Endodermal cell (in vitro differentiated cells): ENCODE data around the gene NTSR1. TPM values are rescaled to one million over a fixed set of nuclear protein-coding genes. Genes with fewer than 3 reads are reported as not detected.

ENCODE experiments used
- DNase-seq: peaks from one replicate; pipeline ENCODE4 v3.0.0-alpha.2; 2017
- H3K27ac ChIP-seq: 2 replicates; pipeline ENCODE4 v1.5.1; 2013; ENCODE audit warnings: mild to moderate bottlenecking, low read depth, low read length, moderate library complexity
- H3K27me3 ChIP-seq: 2 replicates; pipeline ENCODE4 v1.6.1; 2013; ENCODE audit warnings: mild to moderate bottlenecking, low read length, moderate library complexity; ENCODE audit not compliant: insufficient read depth, control insufficient read depth, poor library complexity, severe bottlenecking
- H3K36me3 ChIP-seq: 2 replicates; pipeline ENCODE4 v1.7.0; 2013; ENCODE audit warnings: mild to moderate bottlenecking, low read length, moderate library complexity; ENCODE audit not compliant: control insufficient read depth, insufficient read depth
- H3K4me1 ChIP-seq: one replicate; pipeline ENCODE4 v1.7.0; 2013; ENCODE audit warnings: low read length; ENCODE audit not compliant: control insufficient read depth, insufficient read depth
- H3K4me3 ChIP-seq: 2 replicates; pipeline ENCODE4 v1.5.1; 2013; ENCODE audit warnings: mild to moderate bottlenecking, low read length, moderate library complexity
- H3K9ac ChIP-seq: 2 replicates; pipeline ENCODE4 v1.6.1; 2013; ENCODE audit warnings: mild to moderate bottlenecking, low read length, moderate library complexity; ENCODE audit not compliant: poor library complexity, severe bottlenecking; ENCODE audit errors: extremely low read depth
- H3K9me3 ChIP-seq: 2 replicates; pipeline ENCODE4 v1.6.1; 2013; ENCODE audit warnings: mild to moderate bottlenecking, low read length, moderate library complexity; ENCODE audit not compliant: control insufficient read depth
- H3K27ac Mint-ChIP-seq: 2 replicates; pipeline ENCODE4 v1.8.0; 2020; ENCODE audit warnings: mixed read lengths
- H3K27me3 Mint-ChIP-seq: 2 replicates; pipeline ENCODE4 v1.8.0; 2021; ENCODE audit warnings: mild to moderate bottlenecking, mixed read lengths; ENCODE audit not compliant: insufficient read depth
- H3K36me3 Mint-ChIP-seq: 2 replicates; pipeline ENCODE4 v1.8.0; 2020; ENCODE audit warnings: low read depth, mixed read lengths
- H3K4me1 Mint-ChIP-seq: 2 replicates; pipeline ENCODE4 v1.8.0; 2020; ENCODE audit warnings: mixed read lengths
- H3K4me3 Mint-ChIP-seq: 2 replicates; pipeline ENCODE4 v1.8.0; 2020; ENCODE audit warnings: mild to moderate bottlenecking, moderate library complexity, mixed read lengths
- H3K9me3 Mint-ChIP-seq: 2 replicates; pipeline ENCODE4 v1.8.0; 2020; ENCODE audit warnings: mild to moderate bottlenecking, mixed read lengths
- CTCF ChIP-seq: fragments of 200-600 bp; sonication (generic); conservative IDR thresholded peaks from 2 replicates; pipeline ENCODE4 v1.5.0; 2021; ENCODE audit warnings: antibody characterized with exemption, mild to moderate bottlenecking
- WGBS, 2 experiments: methylation state at CpG; one replicate each; pipeline versions ENCODE4 v1.1.5 to v1.1.7; 2013; ENCODE audit warnings: missing lambda C conversion rate in 2 of 2, mixed read lengths in 1 of 2; ENCODE audit not compliant: insufficient coverage in 1 of 2, insufficient read length in 1 of 2; 5-methylcytosine and 5-hydroxymethylcytosine counted together
- total RNA-seq, 2 donors: library from RNA; stranded (reverse); fragmentation: NEBNext Ultra II Directional in 1 of 2; extraction: Animal tissue kit (Norgen Biotek cat#: 25700) in 1 of 2; gene quantifications; 2 replicates in 1 of 2; 3 replicates in 1 of 2; pipeline ENCODE4 v1.2.1, GENCODE V29; 2021

Gene NTSR1
- total RNA-seq, 2 donors from 2014 or later, result 0.11 to 0.62 TPM

- Histone ChIP-seq H3K27me3 (peaks cover 16% of the 10 kb centered on the region), H3K4me1 (no peaks in the 10 kb centered on the region), H3K4me3 (no peak overlapping the region), H3K27ac (no peak overlapping the region), H3K9me3 (peaks cover 22% of the 10 kb centered on the region), H3K9ac (no peak overlapping the region), H3K36me3 (no peaks in the 10 kb centered on the region)
- TF ChIP-seq CTCF, result no peak
- no peak for DNase-seq
- Mint-ChIP-seq H3K27me3 (peaks cover 21% of the 10 kb centered on the region), H3K9me3 (peaks cover 20% of the 10 kb centered on the region), H3K4me1 (no peaks in the 10 kb centered on the region), H3K36me3 (no peaks in the 10 kb centered on the region), H3K4me3 (no peak overlapping the region), H3K27ac (no peak overlapping the region)
- WGBS, 2 experiments, result 89 to 95% methylated on average over 8 to 11 of the region's 11 CpGs
Measured at GRCh38 chr20:62716941-62717310, 8.3 kb downstream of the NTSR1 start.

GRCh38 chr20:62717933-62718332 is 9.3 kb downstream of the NTSR1 start:
- H3K27ac Mint-ChIP-seq, result no peak overlapping the region
- H3K4me3 ChIP-seq, result no peak overlapping the region
- no peaks in the 10 kb centered on the region for H3K36me3 ChIP-seq
- TF ChIP-seq CTCF, result no peak
- DNase-seq, result no peak
- no peaks in the 10 kb centered on the region for H3K4me1 Mint-ChIP-seq
- H3K9me3 ChIP-seq, result peaks cover 24% of the 10 kb centered on the region
- peaks cover 19% of the 10 kb centered on the region for H3K27me3 Mint-ChIP-seq
- peaks cover 11% of the 10 kb centered on the region for H3K27me3 ChIP-seq
- no peak overlapping the region for H3K27ac ChIP-seq
- WGBS, 2 experiments, result 76 to 83% methylated on average over 13 to 18 of the region's 18 CpGs
- no peak overlapping the region for H3K4me3 Mint-ChIP-seq
- H3K9me3 Mint-ChIP-seq, result peaks cover 23% of the 10 kb centered on the region
- H3K36me3 Mint-ChIP-seq, result no peaks in the 10 kb centered on the region
- H3K9ac ChIP-seq, result no peak overlapping the region
- no peaks in the 10 kb centered on the region for H3K4me1 ChIP-seq

GRCh38 chr20:62718546-62718945 is 9.9 kb downstream of the NTSR1 start:
- no peak overlapping the region for H3K4me3 ChIP-seq
- no peak overlapping the region for H3K27ac ChIP-seq
- no peaks in the 10 kb centered on the region for H3K36me3 ChIP-seq
- no peak overlapping the region for H3K4me3 Mint-ChIP-seq
- peaks cover 11% of the 10 kb centered on the region for H3K27me3 ChIP-seq
- H3K9me3 ChIP-seq, result peaks cover 24% of the 10 kb centered on the region
- no peaks in the 10 kb centered on the region for H3K4me1 Mint-ChIP-seq
- H3K36me3 Mint-ChIP-seq, result no peaks in the 10 kb centered on the region
- peaks cover 23% of the 10 kb centered on the region for H3K9me3 Mint-ChIP-seq
- no peak overlapping the region for H3K9ac ChIP-seq
- H3K27me3 Mint-ChIP-seq, result peaks cover 14% of the 10 kb centered on the region
- H3K27ac Mint-ChIP-seq, result no peak overlapping the region
- WGBS, 2 experiments, result 74 to 82% methylated on average over 3 to 10 of the region's 12 CpGs
- no peaks in the 10 kb centered on the region for H3K4me1 ChIP-seq
- no peak for DNase-seq
- TF ChIP-seq CTCF, result no peak
